MCF 10A (cell line): Measurements from ENCODE around the gene PROB1. TPM values are rescaled to one million over a fixed set of nuclear protein-coding genes. Genes with fewer than 3 reads are reported as not detected.
A peak's percentile ranks its signal among the peaks of the same experiment; 100 is the strongest.

Experiments used
- BruUV-seq: library from RNA; stranded (reverse); fragments of 400-500 nt; replicated peaks from 2 replicates; lab custom pipeline; 2021; lab: Mats Ljungman, UMichigan
- CTCF ChIA-PET: fragments of 300-600 bp; sonication (Branson Sonifier 250); formaldehyde crosslinking; extraction: SDS; loops from one replicate; lab custom pipeline; 2021; ENCODE audit warnings: antibody characterized with exemption, inconsistent platforms; lab: Yijun Ruan, JAX
- POLR2A ChIA-PET: fragments of 300-600, 350-650 bp; sonication (Branson Sonifier 250); formaldehyde crosslinking; extraction: SDS; loops from one replicate; lab custom pipeline; 2020; ENCODE audit warnings: antibody characterized with exemption, inconsistent platforms; lab: Yijun Ruan, JAX
- DNase-seq: peaks from one replicate; pipeline ENCODE4 v3.0.0-alpha.2; 2018; ENCODE audit not compliant: unreplicated experiment
- H3K27ac Mint-ChIP-seq: one replicate; pipeline ENCODE4 v1.8.0; 2022; ENCODE audit warnings: mild to moderate bottlenecking, low read depth, mixed read lengths; ENCODE audit not compliant: unreplicated experiment
- H3K27me3 Mint-ChIP-seq: one replicate; pipeline ENCODE4 v1.8.0; 2022; ENCODE audit warnings: mixed read lengths; ENCODE audit not compliant: insufficient read depth, unreplicated experiment
- H3K36me3 Mint-ChIP-seq: one replicate; pipeline ENCODE4 v1.8.0; 2022; ENCODE audit warnings: mild to moderate bottlenecking, moderate library complexity, mixed read lengths; ENCODE audit not compliant: insufficient read depth, unreplicated experiment
- H3K4me1 Mint-ChIP-seq: one replicate; pipeline ENCODE4 v1.8.0; 2022; ENCODE audit warnings: mixed read lengths; ENCODE audit not compliant: insufficient read depth, unreplicated experiment
- H3K4me3 Mint-ChIP-seq: one replicate; pipeline ENCODE4 v1.8.0; 2022; ENCODE audit warnings: mild to moderate bottlenecking, moderate library complexity, mixed read lengths; ENCODE audit not compliant: unreplicated experiment
- H3K9me3 Mint-ChIP-seq: one replicate; pipeline ENCODE4 v1.8.0; 2022; ENCODE audit warnings: mixed read lengths; ENCODE audit not compliant: unreplicated experiment
- CTCF ChIP-seq: fragments of 200-600 bp; IDR thresholded peaks from one replicate; pipeline ENCODE4 v1.8.0; 2022; ENCODE audit warnings: antibody characterized with exemption, mild to moderate bottlenecking; ENCODE audit not compliant: unreplicated experiment
- intact Hi-C: fragments of 100-400 bp; cut with micrococcal nuclease; formaldehyde crosslinking; loops from 2 replicates; pipeline ENCODE4 v1.14.1; 2022
- total RNA-seq: library from RNA; stranded (reverse); gene quantifications from 2 replicates; pipeline ENCODE4 v1.2.3, GENCODE V29; 2022

PROB1 gene
- total RNA-seq, 1 experiment from 2014 or later, result 2.3 TPM

GRCh38 chr5:139390639-139391569 is 4.0 kb downstream of the PROB1 start:
- no peak for TF ChIP-seq CTCF
- DNase-seq, result no peak
- Mint-ChIP-seq H3K36me3 (peaks cover 5% of the 10 kb centered on the region), H3K9me3 (no peaks in the 10 kb centered on the region), H3K27me3 (no peaks in the 10 kb centered on the region), H3K4me3 (no peak overlapping the region), H3K27ac (peak overlapping the region; percentile 66), H3K4me1 (peaks cover 21% of the 10 kb centered on the region)
- intact Hi-C loops, result no loop called here
- ChIA-PET CTCF (interaction anchor here (0.7 to 1.8 kb wide), 4 partner anchors 16 to 996 kb away, joined by 4 to 7 read pairs (median 4); no protein-coding TSS in a partner anchor), POLR2A (interaction anchor here (0.9 to 1.7 kb wide), 4 partner anchors 9 to 96 kb away, joined by 3 to 8 read pairs (median 6); partner anchors contain the start of genes PAIP2 and SPATA24)
- BruUV-seq, result no TSS peak

GRCh38 chr5:139389701-139390638 is 4.9 kb downstream of the PROB1 start, which contains the start of gene MZB1:
Gene MZB1 (minus strand): TSS chr5:139389913. CDS start chr5:139389856, 57 bp downstream.
- H3K27ac Mint-ChIP-seq, result no peak within 1 kb of the TSS
- H3K4me1 Mint-ChIP-seq, result peaks cover 30% of the 10 kb centered on the region
- H3K27me3 Mint-ChIP-seq, result no peaks in the 10 kb centered on the region
- intact Hi-C loops, result no loop called here
- BruUV-seq, result no TSS peak
- no peak for DNase-seq
- H3K4me3 Mint-ChIP-seq, result no peak within 1 kb of the TSS
- no peak for TF ChIP-seq CTCF
- no peaks in the 10 kb centered on the region for H3K9me3 Mint-ChIP-seq
- ChIA-PET POLR2A (interaction anchor here (0.9 to 1.7 kb wide), 3 partner anchors 8 to 95 kb away, joined by 3 to 8 read pairs (median 6); partner anchors contain the start of gene SPATA24), CTCF (interaction anchor here (1.4 kb wide), 1 partner anchor 33 kb away, joined by 4 read pairs; no protein-coding TSS in a partner anchor)
- peaks cover 5% of the 10 kb centered on the region for H3K36me3 Mint-ChIP-seq

- POLR2A ChIA-PET, result interaction anchor here (0.7 to 1.2 kb wide), 3 partner anchors 15 to 47 kb away, joined by 3 read pairs; partner anchors contain the start of genes PAIP2 and SPATA24
- no TSS peak for BruUV-seq
- Mint-ChIP-seq H3K36me3 (peaks cover 5% of the 10 kb centered on the region), H3K27me3 (no peaks in the 10 kb centered on the region), H3K9me3 (no peaks in the 10 kb centered on the region), H3K4me1 (peaks cover 33% of the 10 kb centered on the region), H3K27ac (no peak overlapping the region), H3K4me3 (no peak overlapping the region)
- DNase-seq, result no peak
- CTCF ChIA-PET, result interaction anchor here (1.0 to 1.1 kb wide), 2 partner anchors 12 to 14 kb away, joined by 3 to 4 read pairs; no protein-coding TSS in a partner anchor
- intact Hi-C loops, result no loop called here
- no peak for TF ChIP-seq CTCF
Measured at GRCh38 chr5:139388198-139388821, 6.6 kb downstream of the PROB1 start.
